HG02678 (cell line): ENCODE results near the gene SLC38A9.

Source experiments
- ATAC-seq: cut with Tn5 transposase; IDR thresholded peaks from one replicate; pipeline ENCODE4 v1.9.1; 2021; ENCODE audit warnings: mild to moderate bottlenecking, moderate library complexity; ENCODE audit not compliant: unreplicated experiment

SLC38A9 gene

GRCh38 chr5:55657443-55657842 is 54.7 kb downstream of the SLC38A9 start:
- no peak for ATAC-seq

GRCh38 chr5:55650386-55650785 is 61.7 kb downstream of the SLC38A9 start:
- ATAC-seq, result no peak

- ATAC-seq, result no peak
These were observed 62.2 kb downstream of the SLC38A9 start for GRCh38 chr5:55649963-55650362.

- ATAC-seq, result no peak
These were observed 66.8 kb downstream of the SLC38A9 start for GRCh38 chr5:55645304-55645703.

- ATAC-seq, result no peak
These were observed 73.7 kb downstream of the SLC38A9 start for GRCh38 chr5:55638455-55638854.

GRCh38 chr5:55638051-55638450 is 74.1 kb downstream of the SLC38A9 start:
- ATAC-seq, result no peak

- no peak for ATAC-seq
These were observed 75.4 kb downstream of the SLC38A9 start for GRCh38 chr5:55636683-55637082.

GRCh38 chr5:55636177-55636576 is 75.9 kb downstream of the SLC38A9 start:
- no peak for ATAC-seq

GRCh38 chr5:55634866-55635265 is 77.3 kb downstream of the SLC38A9 start:
- no peak for ATAC-seq

- ATAC-seq, result no peak
These were observed 77.8 kb downstream of the SLC38A9 start for GRCh38 chr5:55634209-55634805.

GRCh38 chr5:55633574-55634208 is 78.4 kb downstream of the SLC38A9 start:
- ATAC-seq, result no peak

- no peak for ATAC-seq
These were observed 82.3 kb downstream of the SLC38A9 start for GRCh38 chr5:55629815-55630214.

GRCh38 chr5:55626790-55627189 is 85.3 kb downstream of the SLC38A9 start:
- ATAC-seq, result no peak

GRCh38 chr5:55625913-55626312 is 86.2 kb downstream of the SLC38A9 start:
- no peak for ATAC-seq

GRCh38 chr5:55625589-55625909 is 86.6 kb downstream of the SLC38A9 start:
- no peak for ATAC-seq

- ATAC-seq, result no peak
These were observed 87.1 kb downstream of the SLC38A9 start for GRCh38 chr5:55624841-55625588.

GRCh38 chr5:55623789-55624188 is 88.3 kb downstream of the SLC38A9 start:
- ATAC-seq, result no peak

- no peak for ATAC-seq
These were observed 89.7 kb downstream of the SLC38A9 start for GRCh38 chr5:55622460-55622859.

- ATAC-seq, result no peak
These were observed 90.9 kb downstream of the SLC38A9 start for GRCh38 chr5:55621229-55621628.

GRCh38 chr5:55620766-55621160 is 91.4 kb downstream of the SLC38A9 start:
- no peak for ATAC-seq

GRCh38 chr5:55620009-55620765 is 91.9 kb downstream of the SLC38A9 start:
- no peak for ATAC-seq

- no peak for ATAC-seq
These were observed 93.8 kb downstream of the SLC38A9 start for GRCh38 chr5:55618318-55618717.
